Measurements from ENCODE around the gene C1orf116.
"Not testable (repeated sequence)": the region's sequence is repeated elsewhere in the genome, so short reads cannot be mapped to it uniquely, and the experiment has no call there.

C1orf116 gene

DNA sequence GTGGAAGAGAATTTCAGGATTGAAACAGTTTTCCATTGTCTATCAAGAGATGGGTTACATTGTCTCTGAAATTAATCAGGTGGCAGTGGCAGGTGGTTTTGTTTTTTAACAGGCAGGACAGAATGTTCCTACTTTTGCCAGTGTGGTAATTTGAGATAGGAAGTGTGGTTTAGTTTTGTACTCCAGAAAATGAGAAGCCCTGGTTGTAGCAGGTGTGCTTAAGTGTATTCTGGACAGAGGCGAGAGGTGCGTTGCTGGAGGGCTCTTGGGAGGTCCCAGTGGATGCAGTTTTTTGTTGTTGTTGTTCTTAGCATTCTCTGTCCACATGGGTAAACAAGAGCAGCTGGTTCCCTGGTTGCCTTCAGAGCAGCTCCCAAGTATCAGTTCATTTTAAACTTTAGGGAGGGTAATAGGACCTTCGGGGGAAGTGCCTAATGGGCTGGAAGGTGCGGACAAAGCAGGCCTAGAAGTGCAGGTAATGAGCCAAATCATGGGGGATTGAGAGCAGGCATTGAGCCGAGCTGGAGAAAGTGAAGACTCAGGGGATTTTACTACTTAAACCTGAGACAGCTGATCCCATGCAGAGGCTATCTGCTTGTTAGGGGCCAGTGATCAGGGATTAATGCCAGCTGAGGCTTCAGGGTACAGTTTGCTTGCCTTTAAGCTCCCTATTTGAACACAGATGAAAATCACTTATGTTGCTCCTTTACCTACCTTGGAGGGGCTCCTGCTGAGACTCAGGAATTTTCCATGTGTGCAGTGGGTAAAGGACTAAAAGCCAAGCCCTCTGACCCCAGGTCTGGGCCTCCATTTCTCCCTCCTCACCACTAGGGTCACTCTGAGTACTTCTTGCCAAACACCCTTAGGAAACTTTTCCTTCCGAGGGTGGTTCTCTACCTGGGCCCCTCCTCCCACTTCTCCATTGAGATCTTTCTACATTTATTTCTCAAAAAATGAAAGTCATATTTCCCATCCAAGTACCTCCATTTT is 26.6 kb upstream of the C1orf116 start:
- no peak for DNase-seq

DNA sequence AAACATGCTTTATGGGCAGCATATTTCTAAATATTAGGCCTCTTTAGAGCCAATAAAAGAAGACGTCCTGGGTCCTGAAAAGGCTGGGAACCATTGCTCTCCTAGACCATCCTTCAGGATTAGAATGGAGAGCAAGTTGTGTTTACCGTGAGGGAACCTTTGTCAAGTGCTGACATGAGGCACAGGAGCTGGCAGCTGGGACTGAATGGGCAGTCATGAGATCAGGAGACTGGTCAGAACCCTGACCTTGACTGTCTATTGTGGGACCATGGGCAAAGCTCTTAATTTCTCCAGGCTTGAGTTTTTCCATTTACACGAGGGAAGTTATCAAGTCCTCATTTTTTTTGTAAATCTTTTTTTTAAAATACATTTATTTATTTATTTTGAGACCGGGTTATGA is 25.7 kb upstream of the C1orf116 start:
- no peak for DNase-seq

DNA sequence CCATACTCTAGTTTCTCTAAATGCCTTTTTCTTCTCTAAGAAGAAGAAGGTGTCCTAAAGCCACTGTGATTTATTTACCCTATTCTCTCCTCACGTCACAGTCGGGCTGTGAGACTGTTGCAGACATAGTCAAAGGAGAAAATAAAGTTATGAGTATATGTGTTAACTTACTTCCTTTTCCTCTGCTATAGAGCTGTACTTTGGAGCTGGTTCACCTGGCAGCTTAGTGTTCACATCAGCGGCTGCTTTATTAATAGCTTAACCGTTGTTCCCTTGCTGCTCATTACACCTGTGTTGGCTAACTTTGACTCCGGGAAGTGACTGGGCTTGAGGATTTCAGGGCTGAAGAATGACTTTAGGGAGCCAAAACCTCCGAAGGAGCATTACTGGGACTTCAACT is 24.1 kb upstream of the C1orf116 start:
- no peak for DNase-seq

DNA sequence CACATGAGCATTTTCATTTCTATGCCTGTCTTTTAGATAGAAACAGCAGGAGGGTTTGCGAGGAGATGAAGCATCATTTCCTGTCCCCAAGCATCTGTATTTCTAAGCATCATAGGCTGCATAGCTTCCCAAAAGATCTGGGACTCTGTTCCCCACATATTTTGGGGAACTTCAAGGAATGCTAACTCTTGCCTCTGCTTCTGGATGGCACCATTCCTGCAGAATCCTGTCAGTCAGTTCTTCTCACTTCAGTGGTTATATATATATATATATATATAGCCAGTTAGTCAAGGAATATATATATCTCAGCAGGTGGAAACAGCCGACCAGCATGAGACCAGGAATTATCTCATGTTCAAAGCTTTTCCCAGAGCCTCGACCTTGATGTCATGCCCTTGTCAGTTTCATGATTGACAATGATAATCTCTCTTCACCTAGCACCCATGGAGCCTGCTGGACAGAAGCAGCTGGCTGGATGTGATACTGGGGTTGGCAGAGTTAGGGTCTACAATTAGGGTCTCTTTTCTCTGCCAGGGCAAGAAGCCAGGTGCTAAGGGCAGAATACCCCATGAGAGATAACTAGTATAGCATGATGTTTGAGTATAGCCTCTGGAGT is 22.9 kb upstream of the C1orf116 start:
- no peak for DNase-seq

DNA sequence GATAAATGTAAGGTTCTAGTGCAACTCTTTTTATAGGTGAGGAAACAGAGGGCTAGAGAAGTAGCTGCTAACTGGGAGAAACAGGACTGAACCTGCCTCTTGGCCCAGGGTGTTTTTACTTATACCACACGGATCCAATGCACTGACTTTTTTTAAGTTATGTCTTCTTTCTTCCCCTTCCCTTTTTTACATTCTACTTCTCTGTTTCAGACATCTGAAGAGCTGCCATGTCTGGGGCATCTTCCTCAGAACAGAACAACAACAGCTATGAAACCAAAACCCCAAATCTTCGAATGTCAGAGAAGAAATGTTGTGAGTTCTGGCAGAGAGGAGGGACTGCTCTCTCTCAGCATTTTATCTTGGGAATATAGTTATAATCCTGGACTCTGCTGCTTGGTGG is 21.9 kb upstream of the C1orf116 start:
- DNase-seq = no peak

DNA sequence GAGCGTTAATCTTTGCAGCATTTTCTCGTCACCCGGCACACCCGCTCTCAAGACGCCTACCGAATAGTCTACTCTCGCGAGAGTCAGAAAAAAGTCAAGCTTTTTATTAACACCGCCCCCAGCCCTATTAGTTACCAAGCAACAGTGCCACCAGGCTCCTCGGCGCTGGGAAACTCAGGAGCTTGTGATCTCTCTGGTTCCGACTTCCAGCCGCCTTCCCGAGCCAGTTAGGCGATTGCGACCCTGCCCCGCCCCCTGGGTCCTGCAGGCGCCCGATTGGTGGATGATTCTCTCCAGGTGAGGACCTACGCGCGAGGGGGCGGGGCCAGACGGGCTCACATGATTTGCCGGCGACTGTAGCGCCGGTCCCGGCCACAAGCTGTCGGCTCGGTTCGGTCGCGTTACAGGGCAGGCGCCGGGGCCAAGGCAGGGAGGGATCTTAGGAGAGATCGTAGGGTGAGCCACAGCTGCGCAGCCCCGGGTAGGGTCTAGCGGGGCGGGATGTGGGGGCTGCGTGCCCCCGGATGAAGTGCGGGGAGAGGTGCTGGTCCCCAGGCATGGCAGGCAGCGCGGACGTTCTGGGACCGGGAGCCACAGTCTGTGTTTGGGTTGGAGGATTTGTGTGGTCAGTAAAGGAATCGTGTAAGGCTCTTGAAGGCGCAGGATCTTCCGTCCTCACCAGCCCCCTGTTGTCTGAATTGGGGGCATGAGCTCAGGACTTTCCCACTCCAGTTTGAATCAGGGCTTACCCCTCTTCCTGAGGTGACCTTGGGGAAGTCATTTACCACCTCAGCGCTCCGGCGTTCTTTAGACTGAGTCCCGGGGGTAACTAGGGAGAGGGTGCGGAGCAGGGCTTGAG is 20.6 kb upstream of the C1orf116 start, which contains the start of gene PFKFB2:
PFKFB2 (plus strand) TSS at position 365 of the 859 bp plus-strand sequence. CDS start 1,443 bp downstream, outside the sequence.
- peak; percentile 94 to 95 for DNase-seq

DNA sequence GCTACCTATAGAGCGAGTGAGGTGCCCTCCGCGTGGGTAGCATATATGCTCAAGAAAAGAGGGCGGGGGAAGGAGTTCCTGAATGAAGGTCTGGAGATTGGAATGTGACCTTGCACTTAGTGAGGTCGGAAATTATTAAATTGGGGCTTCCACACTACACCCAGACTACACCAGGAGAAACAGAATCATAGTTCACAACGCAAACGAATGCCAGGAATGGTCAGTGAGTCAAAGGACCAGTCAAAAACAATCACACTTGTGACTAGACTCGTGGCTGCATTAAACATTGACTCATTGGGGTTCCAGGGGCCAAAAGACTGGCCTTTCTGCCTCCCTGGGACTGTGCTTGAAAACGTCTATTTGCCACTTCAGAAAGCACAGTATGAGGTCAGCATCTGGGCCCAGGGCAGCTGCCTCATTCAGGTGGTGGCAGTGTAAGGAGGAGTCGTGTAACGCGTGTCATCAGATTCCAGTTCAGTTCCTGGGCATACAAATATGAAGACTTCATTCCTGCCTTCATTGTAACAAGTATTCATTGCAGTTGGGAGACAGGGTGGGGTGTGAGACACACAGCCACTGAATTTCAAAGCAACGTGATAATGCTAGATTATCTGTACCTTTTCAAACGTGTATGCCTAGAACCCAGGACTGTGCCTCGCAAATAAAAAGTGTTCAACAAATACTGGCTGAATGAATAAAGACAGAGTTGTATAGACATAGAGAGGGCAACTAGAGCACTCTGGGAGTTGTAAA is 18.8 kb upstream of the C1orf116 start, which contains the start of gene YOD1:
YOD1 (minus strand) TSS at position 18 of the 753 bp plus-strand sequence. CDS start 178 bp downstream, outside the sequence.
- DNase-seq = no peak

DNA sequence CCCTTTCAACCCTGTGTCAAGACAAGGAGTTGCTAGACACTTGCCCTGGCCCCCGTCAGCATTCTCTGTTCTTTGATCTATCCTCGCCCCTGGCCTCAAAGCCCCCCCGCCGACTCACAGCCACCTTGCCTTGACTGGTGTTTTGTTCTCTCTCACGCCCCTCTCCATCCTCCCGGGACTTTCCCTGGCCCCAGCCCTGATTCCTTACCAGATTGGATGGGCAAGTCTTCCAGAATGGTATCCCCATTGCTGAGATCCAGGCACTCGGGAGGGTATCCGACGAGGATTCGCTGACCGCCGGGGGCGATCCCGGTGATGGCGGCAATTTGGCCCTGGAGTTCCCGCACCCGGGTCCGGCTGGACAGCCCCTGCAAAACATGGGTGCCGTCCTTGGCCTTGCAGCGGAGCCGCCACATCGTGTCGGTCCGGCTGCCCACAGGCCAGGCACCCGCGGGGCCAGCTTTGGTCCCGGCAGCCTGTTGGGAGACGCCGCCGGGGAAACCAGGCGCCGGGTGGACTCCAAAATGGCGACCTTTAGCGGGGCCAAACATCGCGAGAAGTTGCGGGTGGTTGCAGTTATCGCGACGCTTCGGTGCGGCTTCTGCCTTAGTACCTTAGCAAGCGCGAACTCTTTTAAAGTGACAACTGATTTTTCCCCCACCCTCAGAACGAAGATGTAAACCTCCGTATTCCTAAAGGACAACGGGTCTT is 18.1 kb upstream of the C1orf116 start:
- DNase-seq = peak; percentile 86 to 87

DNA sequence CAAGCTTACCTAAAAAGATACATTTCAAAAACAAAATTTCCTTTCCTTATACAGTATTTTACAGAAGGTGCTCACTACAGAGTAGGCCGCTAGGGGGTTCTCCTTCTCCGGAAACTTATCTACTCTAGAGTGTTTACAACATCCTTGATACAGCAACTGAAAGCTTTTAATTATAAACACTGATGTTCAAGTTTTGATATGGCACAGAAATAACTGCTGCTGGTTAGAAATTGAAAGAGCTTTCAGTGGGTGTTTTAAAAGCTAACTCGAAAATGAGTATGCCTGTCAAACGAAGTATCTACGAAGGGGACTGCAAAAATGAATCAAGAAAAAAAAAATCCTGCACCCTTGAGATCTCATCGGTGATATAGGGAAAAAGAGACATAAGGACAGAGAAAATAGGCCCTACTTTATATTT is 17.4 kb upstream of the C1orf116 start:
- DNase-seq = peak; percentile 38

DNA sequence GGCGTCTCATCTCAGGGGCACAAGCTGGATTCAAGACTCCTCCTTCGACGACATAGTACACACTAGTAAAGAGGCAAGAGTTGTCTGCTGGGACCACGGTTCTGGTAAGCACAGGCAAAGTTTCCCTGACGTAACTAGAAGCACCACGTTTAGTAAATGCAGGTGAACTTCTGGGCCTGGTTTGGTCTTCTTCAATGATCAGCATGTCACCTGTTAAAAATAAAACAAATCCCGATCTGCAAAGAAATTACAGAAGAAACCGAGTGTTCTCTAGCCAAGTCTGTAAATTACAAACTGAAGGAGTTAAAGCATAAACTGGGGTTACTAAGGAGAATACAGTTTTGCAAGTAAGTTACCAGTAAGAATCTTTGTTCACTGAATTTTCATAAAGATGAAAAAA is 17.0 kb upstream of the C1orf116 start:
- DNase-seq = no peak

DNA sequence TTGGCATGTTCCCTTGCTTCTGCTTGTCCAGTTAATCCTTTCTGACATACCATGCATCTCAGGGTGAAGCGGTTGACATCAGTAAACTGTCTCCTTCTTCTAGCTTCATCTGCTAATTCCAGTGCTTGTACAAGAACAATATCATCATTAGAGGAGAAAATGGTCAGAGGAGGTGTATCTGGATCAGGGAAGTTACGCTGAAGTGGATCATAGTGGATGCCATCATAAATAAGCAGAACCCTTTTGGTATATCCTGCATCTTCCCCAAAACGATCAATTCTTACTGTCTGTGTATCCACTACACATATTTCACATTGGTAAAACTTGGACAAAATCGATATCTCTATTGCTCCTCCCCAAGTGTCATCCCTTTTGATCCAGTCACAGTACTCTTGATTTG is 16.5 kb upstream of the C1orf116 start:
- DNase-seq = no peak

DNA sequence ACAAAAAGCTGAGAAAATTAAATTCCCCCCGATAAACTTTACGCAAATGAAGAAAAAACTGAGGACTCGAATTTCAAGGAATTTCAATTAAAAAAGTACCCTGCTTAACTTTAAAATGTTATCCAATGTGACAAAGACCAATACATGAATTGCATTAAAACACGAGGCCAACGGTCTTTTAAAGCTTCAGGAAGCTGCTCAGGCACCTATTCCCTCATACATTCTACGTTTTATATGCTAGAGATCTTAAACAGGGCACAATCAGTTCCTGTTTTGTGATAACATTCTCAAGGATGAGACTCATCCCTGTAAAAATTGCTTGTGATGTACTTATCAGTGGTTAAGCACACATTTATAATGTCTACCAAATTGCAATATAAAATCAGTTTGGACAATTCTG is 15.5 kb upstream of the C1orf116 start:
- no peak for DNase-seq

DNA sequence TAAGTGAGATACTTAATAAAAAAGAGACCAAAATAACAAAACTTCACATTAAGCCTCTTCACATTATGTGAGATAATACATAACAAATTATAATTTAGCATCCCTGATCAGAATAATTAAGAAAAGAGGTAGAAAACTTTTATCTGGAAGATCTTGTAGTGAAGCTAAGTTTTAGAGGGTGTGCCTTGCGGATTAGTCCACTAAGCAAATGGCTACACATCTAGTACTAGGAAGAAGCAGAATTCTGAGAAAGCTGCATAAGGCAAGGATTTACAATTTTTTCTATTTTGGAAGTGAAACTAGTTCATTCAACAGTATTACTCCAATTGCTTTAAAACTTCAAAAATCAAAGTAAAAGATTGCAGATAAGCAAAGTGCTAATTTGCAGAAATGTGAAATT is 14.9 kb upstream of the C1orf116 start:
- no peak for DNase-seq

DNA sequence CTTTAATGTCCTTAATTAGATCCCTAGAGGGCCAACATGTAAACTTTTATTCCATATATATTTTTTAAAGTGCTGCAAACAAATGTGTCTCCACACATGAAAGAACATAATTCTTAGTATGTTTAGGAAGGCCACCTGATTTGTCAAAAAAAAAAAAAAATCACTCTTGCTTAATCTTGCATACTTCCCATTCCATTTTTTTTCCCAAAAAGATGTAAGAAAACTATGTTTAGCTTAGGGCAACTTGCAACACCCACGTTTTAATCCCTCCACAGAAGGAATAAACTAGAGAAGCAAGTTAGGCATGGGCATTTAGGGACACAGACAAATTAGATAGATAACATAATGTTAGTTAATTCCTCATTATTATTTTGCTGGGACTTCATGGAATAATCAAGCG is 12.9 kb upstream of the C1orf116 start:
- no peak for DNase-seq

DNA sequence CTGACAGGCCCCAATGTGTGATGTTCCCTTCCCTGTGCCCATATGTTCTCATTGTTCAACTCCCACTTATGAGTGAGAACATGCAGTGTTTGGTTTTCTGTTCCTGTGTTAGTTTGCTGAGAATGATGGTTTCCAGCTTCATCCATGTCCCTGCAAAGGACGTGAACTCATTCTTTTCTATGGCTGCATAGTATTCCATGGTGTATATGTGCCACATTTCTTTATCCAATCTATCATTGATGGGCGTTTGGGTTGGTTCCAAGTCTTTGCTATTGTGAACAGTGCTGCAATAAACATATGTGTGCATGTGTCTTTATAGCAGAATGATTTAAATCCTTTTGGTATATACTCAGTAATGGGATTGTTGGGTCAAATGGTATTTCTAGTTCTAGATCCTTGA is 8.8 kb upstream of the C1orf116 start:
- not testable (repeated sequence) for DNase-seq

DNA sequence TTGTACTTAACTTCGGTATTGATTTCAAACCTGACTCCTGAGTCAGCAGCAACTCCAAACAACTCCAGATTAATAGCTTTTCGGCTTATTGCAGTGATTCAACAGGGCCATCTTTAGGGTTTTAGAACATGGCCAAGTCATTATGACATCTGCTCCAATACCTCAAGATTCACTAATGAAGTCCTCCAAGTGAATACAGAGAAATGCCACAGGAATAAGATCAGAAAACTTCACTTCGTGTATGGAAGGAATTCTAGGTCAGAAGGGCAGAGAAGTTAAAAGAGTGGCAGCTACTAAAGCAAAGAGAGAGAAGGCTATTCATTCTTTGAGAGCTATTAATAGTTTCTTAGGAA is 7.6 kb upstream of the C1orf116 start:
- DNase-seq = no peak

DNA sequence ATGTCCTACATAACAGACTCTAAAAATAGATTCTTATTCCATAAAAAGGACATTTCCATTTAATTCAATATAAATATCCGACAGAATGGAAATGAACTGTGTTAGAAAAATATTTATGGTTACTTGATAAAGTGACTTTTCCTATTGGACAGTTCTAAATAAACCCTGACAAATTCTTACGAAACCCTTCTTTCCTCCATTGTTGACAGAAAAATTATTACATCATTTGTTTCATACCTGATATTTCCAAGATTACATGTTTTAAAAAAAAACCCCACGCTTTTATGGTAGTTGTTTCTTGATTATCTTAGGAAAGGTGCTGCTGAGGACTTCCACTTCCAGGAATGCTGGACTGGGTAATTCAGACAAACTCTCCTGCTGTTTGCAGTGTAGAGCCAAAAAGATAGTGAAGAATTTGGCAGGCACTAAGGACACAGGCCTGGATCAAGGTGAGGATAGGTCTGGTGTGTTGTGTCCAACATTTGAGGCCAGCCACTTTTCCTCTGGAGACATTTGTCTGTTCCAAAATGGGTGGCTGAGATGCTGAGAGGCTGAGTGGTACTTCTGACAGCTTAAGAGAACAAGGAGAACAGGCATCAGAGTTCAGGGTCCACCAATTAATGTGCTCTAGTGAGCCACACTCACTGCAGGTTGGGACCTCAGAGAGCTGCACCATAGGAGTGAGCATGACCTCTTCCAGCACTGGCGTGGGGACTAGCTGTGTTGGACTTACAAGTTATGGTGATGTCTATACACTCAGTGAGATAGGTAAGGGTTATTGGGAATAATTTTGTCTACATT is 7.0 kb upstream of the C1orf116 start:
- DNase-seq = no peak

DNA sequence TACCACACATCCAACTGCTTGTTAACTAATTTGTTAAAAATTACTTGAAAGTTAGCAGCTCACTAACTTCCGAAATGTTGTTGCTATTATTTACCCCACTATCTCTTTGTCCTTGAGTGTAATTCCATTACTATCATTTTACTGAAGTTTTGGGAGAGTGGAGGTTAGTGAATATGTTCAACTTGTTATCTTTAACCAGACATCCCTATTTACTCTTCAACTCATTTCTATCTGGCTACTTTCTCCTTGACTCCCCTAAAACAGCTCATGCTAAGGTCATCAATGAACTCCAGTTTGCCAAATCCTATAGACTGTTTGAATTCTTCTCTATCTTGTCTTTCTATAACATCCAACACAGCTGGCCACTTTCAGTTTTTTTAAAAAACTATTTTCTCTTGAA is 4.3 kb upstream of the C1orf116 start:
- no peak for DNase-seq

DNA sequence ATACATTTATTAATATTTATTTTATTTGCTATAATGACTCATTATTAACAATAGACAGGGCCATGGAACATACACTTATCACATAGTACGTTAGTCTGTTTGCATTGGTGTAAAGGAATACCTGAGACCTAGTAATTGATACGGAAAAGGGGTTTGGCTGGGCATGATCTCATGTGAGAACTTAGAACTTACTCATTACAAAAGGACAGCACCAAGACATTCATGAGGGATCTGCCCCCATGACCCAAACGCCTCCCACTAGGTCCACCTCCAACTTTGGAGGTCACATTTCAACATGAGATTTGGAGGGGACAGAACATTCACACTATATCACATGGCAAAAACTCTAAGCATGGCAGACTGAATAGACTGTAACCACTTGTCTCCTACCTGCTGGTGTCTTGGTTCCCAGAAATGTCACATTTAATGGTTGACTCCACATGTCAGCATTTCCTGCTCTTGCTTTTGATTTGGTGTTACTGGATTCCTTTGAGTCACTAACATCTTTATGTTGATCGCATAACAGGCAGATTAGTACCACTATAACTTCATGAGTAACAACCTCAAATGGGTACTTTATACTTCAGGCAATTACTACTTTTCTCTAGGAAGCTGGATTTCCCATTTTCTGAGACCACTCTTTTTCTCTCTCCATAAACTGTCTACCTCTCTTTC is 3.5 kb upstream of the C1orf116 start:
- DNase-seq = no peak

DNA sequence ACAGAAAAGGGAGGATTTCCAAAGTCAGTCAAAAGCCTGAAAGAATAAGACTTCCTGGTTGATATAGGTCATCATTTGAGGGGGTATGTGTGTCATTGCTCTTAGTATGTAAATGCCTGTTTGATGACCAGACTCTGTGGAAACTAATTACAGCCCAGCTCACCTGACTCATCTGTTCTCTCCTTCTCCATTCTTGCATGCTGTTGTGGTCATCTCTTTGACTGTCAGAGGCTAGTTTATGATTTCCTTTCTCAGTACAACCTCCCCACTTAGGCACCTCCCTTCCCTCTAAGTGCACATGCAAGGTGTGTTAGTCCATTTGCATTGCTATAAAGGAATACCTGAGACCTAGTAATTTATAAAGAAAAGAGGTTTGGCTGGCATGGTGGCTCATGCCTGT is 2.4 kb upstream of the C1orf116 start:
- no peak for DNase-seq
